NCI-H187 treated with DMSO at 0.1 percent for 48 hours (cell line): ENCODE measurements around the gene STX17.
"Not testable (repeated sequence)": the region's sequence is repeated elsewhere in the genome, so short reads cannot be mapped to it uniquely, and the experiment has no call there.

Experiments
- DNase-seq: peaks from one replicate; lab custom pipeline; 2025; lab: John Stamatoyannopoulos, UW

Gene STX17

DNA sequence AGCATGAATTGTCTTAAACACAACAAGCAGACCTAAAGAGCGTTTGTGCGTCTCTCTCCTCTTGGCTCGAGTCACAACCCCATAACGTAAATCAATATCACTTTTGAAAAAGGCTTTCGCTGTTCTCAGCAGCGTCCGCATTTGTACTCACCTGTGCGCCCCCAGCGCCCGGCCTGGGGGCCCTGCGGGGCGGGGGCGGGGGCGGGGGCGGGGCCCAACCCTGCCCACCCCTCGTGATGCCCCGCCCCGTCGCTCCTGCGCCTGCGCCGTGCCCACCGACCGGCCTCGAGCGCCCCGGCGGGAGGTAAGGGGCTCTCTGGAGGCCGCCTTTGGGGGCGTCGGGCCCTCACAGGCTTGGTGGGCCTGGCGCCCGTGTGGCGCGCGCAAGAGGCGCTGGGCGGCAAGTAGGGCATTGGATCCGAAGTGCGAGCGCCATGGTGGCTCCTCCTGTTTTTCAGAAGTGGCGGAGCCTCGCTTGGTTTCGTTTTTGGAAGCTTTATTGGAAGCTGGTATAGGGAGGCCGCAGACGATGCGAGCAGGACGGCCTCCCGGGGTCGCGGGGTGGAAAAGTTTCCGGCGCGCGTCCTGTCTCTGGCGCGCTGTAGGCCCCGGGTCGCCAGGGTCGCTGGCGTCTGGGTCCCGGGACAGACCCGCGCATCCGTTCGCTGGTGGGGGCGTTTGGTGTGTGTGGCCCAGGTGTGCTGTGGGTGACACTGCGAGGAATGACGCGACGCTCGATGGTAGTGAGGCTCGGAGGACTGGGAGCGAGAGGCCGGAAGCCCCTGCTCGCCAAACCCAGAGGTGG lies at the start of gene STX17:
Gene STX17, plus strand, starts transcription at position 252 of the 805 bp plus-strand sequence. CDS start 8,586 bp downstream, outside the sequence.
- DNase-seq: no peak

DNA sequence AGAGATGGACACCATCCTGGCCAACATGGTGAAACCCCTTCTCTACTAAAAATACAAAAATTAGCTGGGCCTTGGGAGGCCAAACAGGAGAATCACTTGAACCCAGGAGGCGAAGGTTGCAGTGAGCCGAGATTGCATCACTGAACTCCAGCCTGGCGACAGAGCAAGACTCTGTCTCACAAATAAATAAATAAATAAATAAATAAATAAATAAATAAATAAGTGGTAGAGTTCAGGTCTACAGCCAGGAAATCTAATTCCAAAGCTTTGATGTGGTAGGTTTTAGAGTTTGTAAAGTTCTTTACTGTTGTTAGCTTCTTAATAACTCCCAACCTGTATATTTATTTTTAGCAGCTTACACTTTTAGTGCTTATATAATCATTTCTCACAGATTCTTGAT lies 48.9 kb upstream of the STX17 start:
- not testable (repeated sequence) for DNase-seq

DNA sequence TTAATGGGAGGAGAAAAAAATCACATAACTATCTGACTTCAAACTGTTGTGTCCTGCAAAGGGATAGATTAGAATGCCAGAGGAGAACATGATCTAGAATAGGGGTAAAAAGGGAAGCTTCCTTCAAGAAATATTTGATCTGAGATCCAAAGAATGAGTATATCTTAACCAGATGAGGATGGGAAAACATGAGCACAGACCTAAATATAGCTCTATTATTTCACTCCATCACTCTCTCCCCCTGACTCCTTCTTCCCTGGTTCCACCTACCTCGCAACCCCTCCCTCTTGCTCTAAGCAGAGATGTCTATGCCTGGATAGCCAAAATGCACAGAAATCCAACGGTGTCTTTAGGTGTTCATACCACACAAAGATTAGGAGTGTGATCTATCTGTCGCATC lies 48.4 kb upstream of the STX17 start:
- no peak for DNase-seq

DNA sequence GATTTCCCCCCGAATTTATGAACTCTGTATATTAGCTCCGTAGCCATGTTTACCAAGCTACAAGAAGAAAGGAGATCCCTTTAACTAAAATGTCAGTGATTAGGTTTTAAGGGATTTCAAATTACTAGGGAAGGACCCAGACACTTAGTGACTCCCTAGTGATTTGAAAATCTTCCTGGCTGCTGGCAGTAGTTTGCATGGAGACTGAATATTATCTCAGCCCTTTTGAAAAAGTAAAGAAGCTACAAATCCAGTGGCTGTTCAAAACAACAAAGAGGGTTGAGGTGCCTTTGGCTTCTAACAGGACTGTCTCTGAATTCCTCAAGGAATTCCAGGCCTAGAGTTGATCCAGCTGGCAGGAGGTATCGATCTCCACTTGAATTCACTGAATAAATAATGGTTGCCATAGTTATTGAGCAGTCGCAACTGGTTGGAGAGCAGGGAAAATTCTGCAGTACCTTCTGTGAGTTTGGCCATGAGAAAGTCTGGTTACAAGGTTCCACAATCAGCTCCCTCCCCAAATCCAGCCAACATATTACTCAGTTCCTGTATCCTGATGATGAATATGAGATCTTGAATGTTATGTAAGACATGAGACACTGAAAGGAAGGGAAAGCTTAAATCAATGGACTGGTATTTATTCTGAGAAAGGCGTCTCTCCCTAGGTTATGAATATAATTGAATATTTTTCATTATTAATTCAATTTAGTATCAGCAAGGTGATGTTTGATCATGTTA lies 47.0 kb upstream of the STX17 start:
- no peak for DNase-seq

DNA sequence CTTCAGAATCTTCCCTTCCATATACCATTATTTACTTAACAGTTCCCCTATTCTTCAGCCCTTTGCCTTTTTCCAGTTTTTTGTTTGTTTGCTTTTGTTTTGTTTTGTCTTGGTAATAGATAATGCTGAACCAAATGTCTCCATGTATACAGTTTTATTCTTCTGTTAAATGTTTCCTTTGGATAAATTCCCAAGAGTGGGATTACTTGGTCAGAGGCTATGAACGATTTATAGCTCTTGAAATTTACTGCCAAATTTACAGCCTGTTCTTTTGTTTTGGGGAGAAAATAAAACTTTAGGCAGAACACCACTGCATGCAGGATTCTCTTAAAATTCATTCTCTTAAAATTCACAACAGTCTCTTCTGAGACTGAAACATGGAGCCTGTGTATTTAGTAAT lies 46.2 kb upstream of the STX17 start:
- DNase-seq: no peak

DNA sequence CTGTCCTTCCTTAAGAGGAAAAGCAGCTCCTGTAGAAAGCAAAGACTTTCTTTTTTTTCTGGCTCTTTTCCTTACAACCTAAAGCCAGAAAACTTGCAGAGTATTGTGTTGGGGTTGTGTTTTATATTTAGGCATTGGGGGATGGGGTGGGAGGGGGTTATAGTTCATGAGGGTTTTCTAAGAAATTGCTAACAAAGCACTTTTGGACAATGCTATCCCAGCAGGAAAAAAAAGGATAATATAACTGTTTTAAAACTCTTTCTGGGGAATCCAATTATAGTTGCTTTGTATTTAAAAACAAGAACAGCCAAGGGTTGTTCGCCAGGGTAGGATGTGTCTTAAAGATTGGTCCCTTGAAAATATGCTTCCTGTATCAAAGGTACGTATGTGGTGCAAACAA lies 42.5 kb upstream of the STX17 start:
- DNase-seq: no peak

DNA sequence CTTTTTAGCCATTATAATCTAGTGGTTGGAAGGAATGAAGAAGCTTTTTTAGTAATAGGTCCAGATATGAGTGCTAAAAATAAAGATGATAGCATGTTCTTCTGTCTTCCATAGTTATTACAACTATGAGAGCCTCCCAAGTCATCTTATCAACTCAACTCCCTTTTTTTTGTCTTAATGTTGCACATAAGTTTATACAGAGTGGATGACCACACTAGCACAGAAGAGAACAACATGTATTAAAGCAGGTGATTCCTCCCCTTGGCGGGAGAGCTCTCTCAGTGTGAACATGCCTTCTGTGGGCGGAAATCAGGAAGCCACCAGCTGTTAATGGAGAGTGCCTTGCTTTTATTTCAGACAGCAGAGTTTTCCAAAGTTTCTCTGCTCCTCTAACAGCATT lies 40.1 kb upstream of the STX17 start:
- no peak for DNase-seq

DNA sequence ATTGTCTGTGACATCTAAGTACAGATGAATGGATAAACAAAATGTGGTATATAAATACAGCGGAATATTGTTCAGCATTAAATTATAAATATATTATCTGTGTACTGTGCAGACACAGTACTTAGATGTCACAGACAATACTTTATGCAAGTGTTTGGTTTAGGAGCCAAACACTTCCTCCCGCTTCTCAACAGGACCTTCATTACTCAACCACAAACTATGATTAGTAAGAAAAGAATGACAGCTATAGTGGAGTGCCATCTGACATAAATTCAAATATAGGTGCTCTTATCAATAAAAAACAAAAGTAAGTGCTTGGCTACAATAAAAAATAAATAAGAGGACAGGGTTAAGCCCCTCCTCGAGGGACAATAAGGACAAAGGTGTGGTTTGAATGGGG lies 38.9 kb upstream of the STX17 start:
- DNase-seq: no peak

DNA sequence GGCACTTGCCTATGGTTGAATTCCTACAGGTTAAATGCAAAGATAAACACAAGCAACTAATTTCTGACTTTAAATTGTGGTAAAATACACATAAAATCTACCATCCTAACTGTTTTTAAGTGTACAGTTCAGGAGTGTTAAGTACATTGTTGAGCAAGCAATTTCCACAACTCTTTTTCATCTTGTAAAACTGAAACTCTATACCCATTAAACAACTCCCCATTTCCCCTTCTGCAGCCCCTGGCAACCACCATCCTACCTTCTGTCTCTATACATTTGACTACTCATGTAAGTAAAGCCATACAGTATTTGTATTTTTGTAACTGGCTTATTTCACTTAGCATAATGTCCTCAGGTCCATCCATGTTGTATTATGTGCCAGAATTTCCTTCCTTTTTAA lies 38.5 kb upstream of the STX17 start:
- DNase-seq: no peak

DNA sequence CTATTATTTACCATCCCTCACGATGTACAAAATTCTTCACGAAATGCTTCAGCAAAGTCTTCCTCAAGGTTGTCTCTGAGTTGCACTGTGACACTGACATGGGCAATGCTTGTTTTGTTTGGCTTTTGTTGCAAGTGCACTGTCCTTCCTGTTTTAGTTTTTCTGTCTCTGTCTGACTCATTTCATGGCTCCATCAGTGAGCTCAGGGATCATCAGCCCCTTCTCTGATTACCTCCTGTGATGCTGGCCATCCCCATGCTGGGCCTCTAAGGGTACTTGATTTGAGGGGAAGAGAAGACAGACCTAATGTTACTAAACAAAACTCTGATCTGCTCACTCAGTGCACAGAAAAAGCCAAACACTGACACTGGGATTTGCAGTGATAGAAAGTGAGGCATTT lies 37.6 kb upstream of the STX17 start:
- no peak for DNase-seq

DNA sequence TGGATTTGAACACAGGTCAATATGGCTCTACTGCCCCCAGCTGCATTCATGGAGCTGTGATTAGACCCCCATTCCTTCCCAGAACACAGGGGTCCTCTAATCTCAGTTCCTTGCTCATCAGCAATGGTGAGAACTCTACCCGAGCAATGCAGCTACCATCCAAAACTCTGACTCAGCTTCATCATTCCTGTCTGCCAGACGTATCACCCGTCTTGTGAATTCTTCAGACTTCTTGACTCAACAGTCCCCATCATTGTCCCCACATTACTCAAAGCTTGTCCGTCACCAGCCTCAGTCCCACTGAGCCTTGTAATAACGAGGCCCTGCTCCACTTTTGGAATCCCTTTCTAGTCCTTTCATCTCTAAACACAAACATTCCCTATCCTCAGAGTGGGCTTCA lies 36.3 kb upstream of the STX17 start:
- no peak for DNase-seq

DNA sequence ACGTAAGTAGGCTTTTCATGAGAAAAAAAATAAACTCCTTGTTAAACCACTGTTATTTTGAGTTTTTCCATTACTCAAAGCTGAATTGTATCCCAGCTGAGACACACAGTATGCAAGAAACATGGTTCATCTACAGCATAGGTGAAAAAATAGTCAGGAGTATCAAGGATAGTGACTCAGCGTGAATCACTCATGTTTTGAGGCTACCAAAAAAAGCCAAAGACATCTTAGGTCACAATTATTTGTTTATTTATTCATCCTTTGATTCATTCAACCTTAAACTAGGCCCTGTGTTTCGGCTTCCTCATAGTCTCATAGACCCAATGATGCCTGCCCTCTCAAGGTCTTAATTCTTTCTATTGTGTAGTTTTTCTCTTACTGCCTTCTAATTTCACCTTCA lies 32.9 kb upstream of the STX17 start:
- DNase-seq: no peak

DNA sequence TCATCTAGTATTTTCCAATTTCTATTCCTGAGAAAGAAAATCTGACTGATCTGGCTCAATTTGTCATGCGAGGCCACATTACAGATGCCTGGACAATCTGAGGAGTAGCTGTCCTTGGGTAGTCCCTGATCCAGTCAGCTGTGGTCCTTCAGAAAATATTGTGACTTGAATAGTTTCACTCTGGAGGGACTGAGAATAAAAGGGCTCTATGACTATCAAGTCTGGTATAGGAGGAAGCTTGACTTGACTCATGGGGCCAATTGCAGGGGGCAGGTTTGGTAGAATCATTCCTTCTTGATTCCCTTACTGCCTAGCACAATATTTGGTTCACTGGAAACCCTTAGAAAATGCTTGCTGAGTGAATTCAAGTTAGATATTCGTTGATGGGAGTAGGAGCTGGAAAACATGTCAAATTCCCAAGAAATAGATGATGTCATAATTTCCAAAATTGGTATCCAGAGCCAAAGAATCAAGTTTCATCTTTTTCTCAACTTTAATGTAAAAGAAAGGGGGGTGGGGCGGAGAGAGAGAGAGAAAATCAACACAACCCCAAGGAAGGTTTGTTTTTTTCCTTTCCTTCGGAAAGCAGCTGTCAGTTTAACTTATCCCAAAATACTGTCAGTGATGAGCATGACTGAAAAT lies 32.4 kb upstream of the STX17 start:
- no peak for DNase-seq

DNA sequence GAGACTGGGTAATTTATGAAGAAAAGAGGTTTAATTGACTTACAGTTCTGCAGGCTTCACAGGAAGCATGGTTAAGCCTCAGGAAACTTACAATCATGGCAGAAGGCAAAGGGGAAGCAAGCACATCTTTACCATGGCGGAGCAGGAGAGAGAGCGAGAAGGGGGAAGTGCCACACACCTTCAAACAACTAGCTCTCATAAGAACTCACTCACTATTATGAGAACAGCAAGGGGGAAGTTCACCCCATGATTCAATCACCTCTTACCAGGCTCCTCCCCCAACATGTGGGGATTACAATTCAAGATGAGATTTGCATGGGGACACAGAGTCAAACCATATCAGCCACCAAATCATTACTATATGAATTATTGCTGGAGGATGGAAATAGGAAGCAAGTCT lies 30.3 kb upstream of the STX17 start:
- no peak for DNase-seq

DNA sequence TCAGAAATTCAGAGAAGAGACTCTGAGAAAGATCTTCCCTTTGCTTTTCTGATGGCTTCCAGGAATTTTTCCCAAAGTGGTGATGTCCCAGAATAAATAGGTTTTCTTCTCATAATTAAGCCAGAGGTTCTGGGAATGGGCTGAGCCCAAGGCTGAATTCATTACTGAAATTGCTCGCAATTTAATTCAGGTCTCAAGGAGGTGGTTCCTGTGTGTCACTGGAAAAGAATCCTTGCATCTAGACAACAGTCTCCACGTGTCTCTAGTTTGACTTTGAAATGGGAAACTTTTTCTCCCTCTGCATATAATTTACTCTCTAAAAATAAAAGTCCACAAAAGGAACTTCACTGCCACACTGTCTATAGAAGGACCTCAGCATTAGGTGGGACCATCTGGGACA lies 27.8 kb upstream of the STX17 start:
- no peak for DNase-seq

DNA sequence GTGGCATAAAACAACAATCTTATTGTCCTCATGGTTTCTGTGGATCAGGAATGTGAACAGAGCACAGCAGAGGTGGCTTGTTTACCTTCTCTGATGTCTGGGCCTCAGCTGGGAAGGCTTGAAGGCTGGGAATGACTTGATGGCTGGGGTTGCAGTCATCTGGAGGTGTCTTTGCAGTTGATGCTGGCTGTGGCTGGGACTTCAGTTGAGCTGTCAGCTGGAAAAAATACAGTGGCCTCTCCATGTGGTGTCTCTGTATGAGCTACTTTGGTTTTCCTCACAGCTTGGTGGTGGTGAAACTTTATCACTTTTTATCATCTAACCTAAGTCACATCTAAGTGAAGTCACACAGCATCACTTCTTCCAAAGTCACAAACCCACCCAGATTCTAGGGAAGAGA lies 24.7 kb upstream of the STX17 start:
- DNase-seq: no peak

DNA sequence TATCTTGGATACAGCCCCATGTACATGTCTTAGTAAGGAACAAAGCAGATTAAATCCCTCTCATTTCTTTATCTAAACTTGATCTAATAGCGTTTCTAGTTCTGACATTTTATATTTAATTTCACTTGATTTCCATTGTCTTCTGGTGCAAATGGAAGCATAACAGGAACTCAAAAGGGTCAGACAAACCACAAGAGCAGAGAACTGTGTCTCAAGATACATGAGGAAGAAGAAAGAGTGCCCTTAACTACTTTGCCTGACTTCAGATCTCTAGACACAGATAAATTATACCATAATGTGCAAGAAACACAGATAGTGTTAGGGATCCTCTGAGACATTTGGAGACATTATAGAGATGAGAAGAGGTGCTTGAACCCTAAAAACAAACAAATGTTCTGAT lies 20.7 kb upstream of the STX17 start:
- no peak for DNase-seq

DNA sequence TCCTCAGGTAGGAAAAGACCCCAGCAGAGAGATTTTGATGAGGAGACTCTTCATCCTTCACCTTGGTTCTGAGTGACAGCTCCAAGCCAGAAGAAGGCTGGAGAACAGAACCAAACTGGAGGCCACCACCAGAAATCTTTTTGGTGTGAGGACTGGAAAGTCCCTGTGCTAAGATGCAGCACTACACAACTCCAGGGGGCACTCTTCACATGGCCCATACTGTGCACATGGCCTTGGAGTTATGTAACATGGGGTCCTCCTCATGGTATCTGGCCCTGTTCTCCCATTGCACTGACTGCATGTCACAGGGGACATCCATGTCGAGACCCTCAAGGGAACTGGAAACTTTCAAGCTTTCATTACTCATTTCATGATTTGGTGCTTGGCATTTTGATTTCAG lies 17.3 kb upstream of the STX17 start:
- DNase-seq: no peak

DNA sequence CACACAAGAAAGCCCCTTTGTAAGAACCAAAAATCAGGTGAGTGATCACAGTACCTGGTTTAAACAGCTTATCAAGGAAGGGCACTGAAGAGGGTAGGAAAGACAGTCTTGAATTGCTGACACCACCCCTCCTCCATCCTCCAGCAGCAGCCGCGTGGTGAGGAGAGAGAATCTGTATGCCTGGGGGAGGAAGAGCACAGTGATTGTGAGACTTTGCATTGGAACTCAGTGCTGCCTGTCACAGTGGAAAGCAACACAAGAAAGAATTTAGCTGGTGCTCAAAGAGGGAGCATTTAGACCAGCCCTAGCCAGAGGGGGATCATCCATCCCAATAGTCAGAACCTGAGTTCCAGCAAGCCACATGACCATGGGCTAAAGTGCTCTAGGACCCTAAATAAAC lies 11.6 kb upstream of the STX17 start:
- DNase-seq: no peak

DNA sequence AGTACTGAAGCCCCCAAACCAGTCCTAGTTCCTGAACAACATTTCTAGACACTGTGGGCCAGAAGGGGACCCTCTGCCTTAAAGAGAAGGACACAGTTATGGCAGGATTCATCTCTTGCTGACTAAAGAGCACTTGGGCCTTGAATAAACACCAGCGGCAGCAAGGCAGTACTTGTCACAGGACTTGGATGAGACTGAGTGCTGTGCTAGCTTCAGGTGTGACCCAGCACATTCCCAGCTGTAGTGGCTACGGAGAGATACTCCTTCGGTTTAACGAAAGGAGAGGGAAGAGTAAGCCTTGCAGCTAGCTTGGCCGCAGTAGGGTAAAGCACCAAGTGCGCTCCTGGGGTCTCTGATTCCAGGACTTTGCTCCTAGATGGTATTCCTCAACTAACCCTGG lies 10.9 kb upstream of the STX17 start:
- no peak for DNase-seq

DNA sequence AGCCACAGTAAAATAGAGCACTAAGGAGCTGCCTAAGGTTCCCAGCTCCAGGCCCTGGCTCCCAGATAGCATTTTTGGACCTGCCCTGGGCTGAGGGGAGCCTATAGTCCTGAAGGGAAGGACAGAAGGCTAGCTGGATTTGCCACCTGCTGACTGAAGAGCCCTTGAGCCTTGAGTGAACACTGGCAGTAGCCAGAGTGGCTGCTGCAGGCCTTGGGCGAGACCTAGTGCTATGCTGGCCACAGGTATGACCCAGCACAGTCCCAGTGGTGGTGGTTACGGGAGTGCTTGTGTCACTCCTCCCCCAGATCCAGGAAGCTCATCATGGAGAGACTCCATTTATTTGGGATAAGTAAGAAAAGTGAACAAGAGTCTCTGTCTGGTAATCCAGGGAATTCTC lies 10.3 kb upstream of the STX17 start:
- DNase-seq: no peak

DNA sequence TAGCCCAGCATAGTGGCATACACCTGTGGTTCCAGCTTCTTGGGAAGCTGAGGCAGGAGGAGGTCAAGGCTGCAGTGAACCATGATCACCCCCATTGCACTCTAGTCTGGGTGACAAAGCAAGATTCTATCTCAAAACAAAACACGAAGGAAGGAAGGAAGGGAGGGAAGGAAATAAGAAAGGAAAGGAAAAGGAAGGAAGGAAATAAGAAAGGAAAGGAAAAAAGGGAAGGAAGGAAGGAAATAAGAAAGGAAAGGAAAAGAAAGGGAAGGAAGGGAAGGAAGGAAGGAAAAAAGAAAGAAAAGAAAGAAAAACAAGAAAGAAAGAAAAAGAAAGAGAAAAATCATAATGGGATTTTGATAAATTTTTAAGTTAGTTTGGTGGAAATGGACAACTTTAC lies 3.1 kb upstream of the STX17 start:
- no peak for DNase-seq

DNA sequence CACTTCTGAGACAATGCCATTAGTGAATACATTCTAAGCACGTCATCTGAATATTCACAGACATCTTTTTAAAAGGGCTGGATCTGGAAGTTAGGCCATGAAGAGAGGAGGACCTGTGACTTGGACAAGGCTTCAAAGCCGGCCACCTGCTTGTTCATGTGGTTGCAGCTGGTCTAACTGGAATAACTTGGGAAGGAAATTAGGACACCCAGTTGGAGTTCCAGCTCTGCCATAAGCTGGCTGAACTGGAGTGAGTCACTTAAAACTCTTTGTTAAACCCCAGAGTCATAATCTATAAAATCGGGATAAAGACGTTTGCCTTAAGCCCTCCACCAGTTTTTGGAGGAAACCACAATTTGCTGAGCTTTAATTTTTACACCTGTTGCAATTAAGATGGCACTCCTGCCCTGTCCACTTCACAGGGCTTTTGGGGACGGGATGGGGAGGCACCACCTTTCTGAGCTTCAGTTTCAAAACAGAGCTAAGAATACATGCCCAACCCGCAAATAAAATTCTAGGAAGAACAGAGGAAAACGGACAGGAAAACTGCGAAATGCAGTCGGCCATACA lies 536 bp upstream of the STX17 start:
- no peak for DNase-seq
